ENCODE data around the gene HID1.

DNA sequence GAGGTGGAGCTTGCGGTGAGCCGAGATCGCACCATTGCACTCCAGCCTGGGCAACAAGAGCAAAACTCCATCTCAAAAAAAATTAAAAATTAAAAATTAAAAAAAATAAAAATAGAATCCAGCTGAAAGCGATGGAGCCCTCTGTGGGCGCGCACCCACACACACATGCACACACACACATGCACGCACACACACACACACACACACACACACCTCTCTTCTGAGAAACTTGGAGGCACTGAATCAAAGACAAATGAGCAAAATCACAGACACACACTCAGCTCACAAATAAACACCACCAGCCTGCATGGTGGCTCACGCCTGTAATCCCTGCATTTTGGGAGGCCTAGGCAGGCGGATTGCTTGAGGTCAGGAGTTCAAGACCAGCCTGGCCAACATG lies 69.5 kb downstream of the HID1 start:
- TF ChIP-seq, protein P1, sequence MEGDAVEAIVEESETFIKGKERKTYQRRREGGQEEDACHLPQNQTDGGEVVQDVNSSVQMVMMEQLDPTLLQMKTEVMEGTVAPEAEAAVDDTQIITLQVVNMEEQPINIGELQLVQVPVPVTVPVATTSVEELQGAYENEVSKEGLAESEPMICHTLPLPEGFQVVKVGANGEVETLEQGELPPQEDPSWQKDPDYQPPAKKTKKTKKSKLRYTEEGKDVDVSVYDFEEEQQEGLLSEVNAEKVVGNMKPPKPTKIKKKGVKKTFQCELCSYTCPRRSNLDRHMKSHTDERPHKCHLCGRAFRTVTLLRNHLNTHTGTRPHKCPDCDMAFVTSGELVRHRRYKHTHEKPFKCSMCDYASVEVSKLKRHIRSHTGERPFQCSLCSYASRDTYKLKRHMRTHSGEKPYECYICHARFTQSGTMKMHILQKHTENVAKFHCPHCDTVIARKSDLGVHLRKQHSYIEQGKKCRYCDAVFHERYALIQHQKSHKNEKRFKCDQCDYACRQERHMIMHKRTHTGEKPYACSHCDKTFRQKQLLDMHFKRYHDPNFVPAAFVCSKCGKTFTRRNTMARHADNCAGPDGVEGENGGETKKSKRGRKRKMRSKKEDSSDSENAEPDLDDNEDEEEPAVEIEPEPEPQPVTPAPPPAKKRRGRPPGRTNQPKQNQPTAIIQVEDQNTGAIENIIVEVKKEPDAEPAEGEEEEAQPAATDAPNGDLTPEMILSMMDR (IDR thresholded peaks at IDR 0.05; ENCODE audit: insufficient read depth, low read depth, low read length), result no peak
- no peak for TF ChIP-seq EZH2 (IDR thresholded peaks at IDR 0.05; ENCODE audit: insufficient read depth, low read length)
